HepG2 (cell line): ENCODE measurements around the gene DPP6. TPM values are rescaled to one million over a fixed set of nuclear protein-coding genes. Genes with fewer than 3 reads are reported as not detected.

Experiments used
- ATAC-seq: fragments of 200-7000 bp; cut with Tn5 transposase; 3 replicates; pipeline ENCODE4 v1.9.1; 2020; ENCODE audit warnings: mild to moderate bottlenecking, moderate library complexity
- BruUV-seq: library from RNA; stranded (reverse); fragments of 400-500 nt; replicated peaks from 2 replicates; lab custom pipeline; 2021; lab: Mats Ljungman, UMichigan
- CTCF ChIA-PET: fragments of 300-600 bp; formaldehyde crosslinking; extraction: SDS; loops from one replicate; lab custom pipeline; 2021; ENCODE audit warnings: low total read pairs, inconsistent platforms, low intra/inter-chr PET ratio; lab: Yijun Ruan, JAX
- POLR2A ChIA-PET: fragments of 350-600 bp; sonication (Branson Sonifier 250); formaldehyde crosslinking; loops from one replicate; lab custom pipeline; 2020; ENCODE audit warnings: antibody characterized with exemption, inconsistent platforms; lab: Yijun Ruan, JAX
- DNase-seq: peaks from one replicate; pipeline ENCODE4 v3.0.0-alpha.2; 2015; ENCODE audit warnings: low spot score
- FAIRE-seq: peaks from 3 replicates; lab custom pipeline; 2011; peaks lifted over from hg19 to GRCh38; lab: Jason Lieb, UNC
- H2AFZ ChIP-seq: one replicate; pipeline ENCODE4 v1.6.1; 2011; ENCODE audit warnings: low read length, inconsistent platforms
- H3K27ac ChIP-seq: fragments of 300-600 bp; 3 replicates; pipeline ENCODE4 v1.8.0; 2011; ENCODE audit warnings: mixed run types, mild to moderate bottlenecking, mixed read lengths, low read length, inconsistent platforms; ENCODE audit not compliant: insufficient read depth; ENCODE audit errors: extremely low read length
- H3K27me3 ChIP-seq, 2 experiments: fragments of 200-600 bp in 1 of 2; 2 replicates in 1 of 2; 3 replicates in 1 of 2; pipeline versions ENCODE4 v1.6.0 to v1.8.0; 2011; ENCODE audit warnings: low read length in 2 of 2, mild to moderate bottlenecking in 2 of 2, moderate library complexity in 2 of 2, inconsistent platforms in 1 of 2; ENCODE audit not compliant: insufficient read depth in 2 of 2, control insufficient read depth in 1 of 2
- H3K36me3 ChIP-seq, 2 experiments: fragments of 200-600 bp in 1 of 2; replicated peaks in 1 of 2; 2 replicates in 1 of 2; 3 replicates in 1 of 2; pipeline versions ENCODE4 v1.5.1 to v1.8.0; 2011; ENCODE audit warnings: low read length in 2 of 2, inconsistent platforms in 1 of 2; ENCODE audit not compliant: insufficient read depth in 2 of 2, control insufficient read depth in 1 of 2
- H3K4me1 ChIP-seq: 2 replicates; pipeline ENCODE4 v1.5.1; 2012; ENCODE audit warnings: low read length, inconsistent platforms; ENCODE audit not compliant: insufficient read depth
- H3K4me2 ChIP-seq: 2 replicates; pipeline ENCODE4 v1.6.0; 2011; ENCODE audit warnings: low read depth, low read length, inconsistent platforms
- H3K4me3 ChIP-seq, 3 experiments: fragments of 200-600 bp in 1 of 3; sonication (generic), shearing (Covaris generic) in 1 of 3; replicated peaks in 1 of 3; 2 replicates each; pipeline ENCODE4 v1.5.1; 2011 to 2016; ENCODE audit warnings: low read length in 3 of 3, inconsistent platforms in 2 of 3, low read depth in 2 of 3, mild to moderate bottlenecking in 2 of 3, control low read depth in 1 of 3, mixed read lengths in 1 of 3; ENCODE audit not compliant: insufficient read depth in 1 of 3
- H3K79me2 ChIP-seq: one replicate; pipeline ENCODE4 v1.6.1; 2011; ENCODE audit warnings: low read length, inconsistent platforms; ENCODE audit not compliant: insufficient read depth
- H3K9ac ChIP-seq: 2 replicates; pipeline ENCODE4 v1.6.0; 2011; ENCODE audit warnings: mild to moderate bottlenecking, low read depth, low read length, inconsistent platforms; ENCODE audit not compliant: insufficient read depth
- H3K9me3 ChIP-seq: 2 replicates; pipeline ENCODE4 v1.5.1; 2012; ENCODE audit warnings: mild to moderate bottlenecking, low read length
- H4K20me1 ChIP-seq: 2 replicates; pipeline ENCODE4 v1.6.0; 2011; ENCODE audit warnings: inconsistent platforms, mild to moderate bottlenecking, low read length, moderate library complexity; ENCODE audit not compliant: insufficient read depth
- ARNTL ChIP-seq: sonication (generic); formaldehyde crosslinking; IDR thresholded peaks from 2 replicates; pipeline ENCODE4 v1.4.0; 2020; ENCODE audit warnings: mild to moderate bottlenecking, missing genetic modification reagents
- FOSL1 ChIP-seq: sonication (generic); formaldehyde crosslinking; IDR thresholded peaks from 2 replicates; pipeline ENCODE4 v1.9.0; 2021; ENCODE audit warnings: missing genetic modification reagents, borderline replicate concordance
- WGBS: methylation state at CpG from one replicate; pipeline ENCODE4 v1.1.6; 2017; ENCODE audit warnings: low lambda C conversion rate; 5-methylcytosine and 5-hydroxymethylcytosine counted together
- in situ Hi-C: cut with HindIII; loops from 2 replicates; pipeline ENCODE4 v1.10.0; 2017; ENCODE audit warnings: low pct_unique_long_range_greater_than_20kb; ENCODE audit not compliant: extremely low pct_ligation_motif_present
- intact Hi-C: fragments of 100-400 bp; cut with micrococcal nuclease; formaldehyde crosslinking; loops from one replicate; pipeline ENCODE4 v1.10.0; 2022; ENCODE audit not compliant: unreplicated experiment
- polyA plus RNA-seq, 8 experiments: library from polyadenylated mRNA; depleted of rRNA in 3 of 8; stranded (reverse) in 7 of 8; unstranded in 1 of 8; fragments of >200 nt; fragmentation: Illumina TruSeq in 4 of 8; extraction: Trizol in 4 of 8; gene quantifications; 2 replicates each; pipeline versions ENCODE4 v1.2.1 to v1.2.3, GENCODE V29; 2011 to 2016; ENCODE audit warnings: low read depth in 4 of 8, missing spikeins in 1 of 8, mixed read lengths in 1 of 8; ENCODE audit not compliant: insufficient read depth in 1 of 8
- total RNA-seq, 5 experiments: library from RNA; depleted of rRNA; stranded (reverse); fragments of >200 nt; fragmentation: Illumina TruSeq; extraction: Trizol; gene quantifications; 2 replicates each; pipeline ENCODE4 v1.2.3, GENCODE V29; 2016; ENCODE audit warnings: low read depth in 1 of 5
- TF ChIP-seq, protein P1 (sequence below): conservative IDR thresholded peaks from 2 replicates; pipeline ENCODE4 v1.6.1; 2018; ENCODE audit warnings: missing genetic modification reagents

DPP6 gene
- total and polyA plus RNA-seq, 2 of the 13 experiments (the other 11 are each of a cell fraction or from before 2014, with no cell fraction given) = not detected

GRCh38 chr7:154598864-154599263 is 546.7 kb downstream of the DPP6 start:
- Histone ChIP-seq H3K79me2 (no peaks in the 10 kb centered on the region), H3K36me3 (no peaks in the 10 kb centered on the region), H3K27me3 (peaks cover 0 to 14% of the 10 kb centered on the region in 2 experiments; a peak in 3 of 5 replicates), H3K4me3 (no peak overlapping the region), H3K4me1 (no peaks in the 10 kb centered on the region), H3K27ac (no peak overlapping the region), H3K9me3 (no peaks in the 10 kb centered on the region), H3K4me2 (no peak overlapping the region), H3K9ac (no peak overlapping the region), H4K20me1 (no peaks in the 10 kb centered on the region), H2AFZ (no peak overlapping the region)
- ChIA-PET CTCF (no interaction called here), POLR2A (no interaction called here)
- DNase-seq = no peak
- 22% methylated on average over 3 of the region's 3 CpGs for WGBS
- intact Hi-C loops (no loop called here), in situ Hi-C loops (no loop called here)
- TF ChIP-seq ARNTL (CRISPR knock-in tag) (no peak), FOSL1 (CRISPR knock-in tag) (no peak)
- no peak for FAIRE-seq
- no TSS peak for BruUV-seq
- ATAC-seq = no peak

DNA sequence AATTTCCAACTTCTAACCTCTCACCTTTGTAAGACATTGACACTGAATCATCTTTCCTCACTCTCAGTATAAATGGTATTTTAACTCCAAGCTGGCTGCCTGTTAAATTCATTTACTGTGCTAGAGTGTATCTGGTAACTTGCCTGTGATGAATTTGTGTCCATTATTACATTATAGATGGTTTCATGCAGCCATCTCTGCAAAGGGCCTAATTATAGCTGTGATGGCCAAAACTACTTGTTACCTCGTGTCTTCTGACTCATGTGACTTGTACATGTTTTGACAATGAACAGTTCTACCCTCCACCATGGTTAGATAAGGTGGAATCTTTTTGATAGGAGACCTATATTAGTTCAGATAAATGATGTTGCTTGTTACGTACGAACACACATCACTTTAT is 558.7 kb downstream of the DPP6 start:
- Histone ChIP-seq H4K20me1 (no peaks in the 10 kb centered on the region), H3K4me1 (no peaks in the 10 kb centered on the region), H3K36me3 (no peaks in the 10 kb centered on the region), H3K27me3 (no peaks in the 10 kb centered on the region), H3K9me3 (no peaks in the 10 kb centered on the region), H2AFZ (no peak overlapping the region), H3K4me2 (no peak overlapping the region), H3K9ac (no peak overlapping the region), H3K4me3 (no peak overlapping the region), H3K79me2 (no peaks in the 10 kb centered on the region), H3K27ac (no peak overlapping the region)
- no TSS peak for BruUV-seq
- ATAC-seq (no peak), FAIRE-seq (no peak), DNase-seq (no peak)
- ChIA-PET POLR2A (no interaction called here), CTCF (no interaction called here)
- TF ChIP-seq, protein P1, sequence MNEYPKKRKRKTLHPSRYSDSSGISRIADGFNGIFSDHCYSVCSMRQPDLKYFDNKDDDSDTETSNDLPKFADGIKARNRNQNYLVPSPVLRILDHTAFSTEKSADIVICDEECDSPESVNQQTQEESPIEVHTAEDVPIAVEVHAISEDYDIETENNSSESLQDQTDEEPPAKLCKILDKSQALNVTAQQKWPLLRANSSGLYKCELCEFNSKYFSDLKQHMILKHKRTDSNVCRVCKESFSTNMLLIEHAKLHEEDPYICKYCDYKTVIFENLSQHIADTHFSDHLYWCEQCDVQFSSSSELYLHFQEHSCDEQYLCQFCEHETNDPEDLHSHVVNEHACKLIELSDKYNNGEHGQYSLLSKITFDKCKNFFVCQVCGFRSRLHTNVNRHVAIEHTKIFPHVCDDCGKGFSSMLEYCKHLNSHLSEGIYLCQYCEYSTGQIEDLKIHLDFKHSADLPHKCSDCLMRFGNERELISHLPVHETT = no peak
- 2% methylated on average over 3 of the region's 3 CpGs for WGBS
- intact Hi-C loops = no loop called here
- in situ Hi-C loops = no loop called here
